HepG2 (cell line): ENCODE results near the gene PHF13. TPM values are rescaled to one million over a fixed set of nuclear protein-coding genes. Genes with fewer than 3 reads are reported as not detected.

Experiments used
- AKNA ChIP-seq: sonication (generic); formaldehyde crosslinking; IDR thresholded peaks from 2 replicates; pipeline ENCODE4 v1.4.0; 2020; ENCODE audit warnings: missing genetic modification reagents, borderline replicate concordance
- HCFC1 ChIP-seq: fragments of 150-350 bp; IDR thresholded peaks from 2 replicates; pipeline ENCODE4 v1.6.1; 2014; ENCODE audit warnings: low read depth, low read length
- HDAC1 ChIP-seq: sonication (generic); formaldehyde crosslinking; IDR thresholded peaks from 2 replicates; pipeline ENCODE4 v1.5.1; 2020; ENCODE audit warnings: mild to moderate bottlenecking, missing genetic modification reagents
- HNF1A ChIP-seq, 2 experiments: sonication (generic) in 1 of 2; formaldehyde crosslinking in 1 of 2; IDR thresholded peaks; 2 replicates each; pipeline versions ENCODE4 v1.4.0 to v1.6.1; 2016 to 2020; ENCODE audit warnings: borderline replicate concordance in 1 of 2, low read depth in 1 of 2, mild to moderate bottlenecking in 1 of 2, missing genetic modification reagents in 1 of 2
- MNT ChIP-seq: fragments of 450-650 bp; IDR thresholded peaks from 2 replicates; pipeline ENCODE4 v1.6.1; 2016
- RBFOX2 ChIP-seq: fragments of 200-400 bp; formaldehyde crosslinking; IDR thresholded peaks from 2 replicates; pipeline ENCODE4 v1.6.1; 2017; ENCODE audit warnings: low read depth, mild to moderate bottlenecking, low read length
- ZNF556 ChIP-seq: sonication (generic); formaldehyde crosslinking; IDR thresholded peaks from 2 replicates; pipeline ENCODE4 v1.4.0; 2020; ENCODE audit warnings: mild to moderate bottlenecking, missing genetic modification reagents, borderline replicate concordance
- ZNF75D ChIP-seq: sonication (generic); formaldehyde crosslinking; IDR thresholded peaks from 2 replicates; pipeline ENCODE4 v1.8.1; 2023; ENCODE audit warnings: missing genetic modification reagents, mild to moderate bottlenecking, borderline replicate concordance
- polyA plus RNA-seq, 8 experiments: library from polyadenylated mRNA; depleted of rRNA in 3 of 8; stranded (reverse) in 7 of 8; unstranded in 1 of 8; fragments of >200 nt; fragmentation: Illumina TruSeq in 4 of 8; extraction: Trizol in 4 of 8; gene quantifications; 2 replicates each; pipeline versions ENCODE4 v1.2.1 to v1.2.3, GENCODE V29; 2011 to 2016; ENCODE audit warnings: low read depth in 4 of 8, missing spikeins in 1 of 8, mixed read lengths in 1 of 8; ENCODE audit not compliant: insufficient read depth in 1 of 8
- total RNA-seq, 5 experiments: library from RNA; depleted of rRNA; stranded (reverse); fragments of >200 nt; fragmentation: Illumina TruSeq; extraction: Trizol; gene quantifications; 2 replicates each; pipeline ENCODE4 v1.2.3, GENCODE V29; 2016; ENCODE audit warnings: low read depth in 1 of 5
- TF ChIP-seq, protein P1 (sequence below): sonication (generic); formaldehyde crosslinking; IDR thresholded peaks from 2 replicates; pipeline ENCODE4 v1.8.1; 2023; ENCODE audit warnings: missing genetic modification reagents, inconsistent platforms, borderline replicate concordance

The PHF13 gene
- total and polyA plus RNA-seq, 2 of the 13 experiments (the other 11 are each of a cell fraction or from before 2014, with no cell fraction given) = 4.7 to 7.4 TPM

GRCh38 chr1:6601049-6601922, 12.2 kb upstream of the PHF13 start (continued):
- peak; percentile 95 for TF ChIP-seq MNT
- no peak for TF ChIP-seq AKNA (CRISPR knock-in tag)
- no peak for TF ChIP-seq ZNF75D
- no peak; the same call in 1 of the 2 replicates for TF ChIP-seq RBFOX2
- TF ChIP-seq HNF1A (IDR thresholded peaks at IDR 0.05; ENCODE audit: low read depth) = no peak
- no peak for TF ChIP-seq HNF1A (CRISPR knock-in tag; IDR thresholded peaks at IDR 0.05; ENCODE audit: borderline replicate concordance)
- TF ChIP-seq, protein P1, sequence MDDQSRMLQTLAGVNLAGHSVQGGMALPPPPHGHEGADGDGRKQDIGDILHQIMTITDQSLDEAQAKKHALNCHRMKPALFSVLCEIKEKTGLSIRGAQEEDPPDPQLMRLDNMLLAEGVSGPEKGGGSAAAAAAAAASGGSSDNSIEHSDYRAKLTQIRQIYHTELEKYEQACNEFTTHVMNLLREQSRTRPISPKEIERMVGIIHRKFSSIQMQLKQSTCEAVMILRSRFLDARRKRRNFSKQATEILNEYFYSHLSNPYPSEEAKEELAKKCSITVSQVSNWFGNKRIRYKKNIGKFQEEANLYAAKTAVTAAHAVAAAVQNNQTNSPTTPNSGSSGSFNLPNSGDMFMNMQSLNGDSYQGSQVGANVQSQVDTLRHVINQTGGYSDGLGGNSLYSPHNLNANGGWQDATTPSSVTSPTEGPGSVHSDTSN (CRISPR knock-in tag) = no peak
- no peak for TF ChIP-seq HCFC1
- no peak for TF ChIP-seq HDAC1 (CRISPR knock-in tag)
- TF ChIP-seq ZNF556 = no peak
